VCaP (cell line): ENCODE results near the gene PDCD11.
A peak's percentile ranks its signal among the peaks of the same experiment; 100 is the strongest.
"Not testable (repeated sequence)": the region's sequence is repeated elsewhere in the genome, so short reads cannot be mapped to it uniquely, and the experiment has no call there.

Source experiments
- H3K27ac ChIP-seq: fragments of 450-650 bp; 2 replicates; pipeline ENCODE4 v1.5.1; 2017
- TF ChIP-seq, protein P1 (sequence below): fragments of 450-650 bp; conservative IDR thresholded peaks from 2 replicates; pipeline ENCODE4 v1.5.1; 2017; ENCODE audit warnings: mild to moderate bottlenecking, moderate library complexity

Gene PDCD11, protein sequence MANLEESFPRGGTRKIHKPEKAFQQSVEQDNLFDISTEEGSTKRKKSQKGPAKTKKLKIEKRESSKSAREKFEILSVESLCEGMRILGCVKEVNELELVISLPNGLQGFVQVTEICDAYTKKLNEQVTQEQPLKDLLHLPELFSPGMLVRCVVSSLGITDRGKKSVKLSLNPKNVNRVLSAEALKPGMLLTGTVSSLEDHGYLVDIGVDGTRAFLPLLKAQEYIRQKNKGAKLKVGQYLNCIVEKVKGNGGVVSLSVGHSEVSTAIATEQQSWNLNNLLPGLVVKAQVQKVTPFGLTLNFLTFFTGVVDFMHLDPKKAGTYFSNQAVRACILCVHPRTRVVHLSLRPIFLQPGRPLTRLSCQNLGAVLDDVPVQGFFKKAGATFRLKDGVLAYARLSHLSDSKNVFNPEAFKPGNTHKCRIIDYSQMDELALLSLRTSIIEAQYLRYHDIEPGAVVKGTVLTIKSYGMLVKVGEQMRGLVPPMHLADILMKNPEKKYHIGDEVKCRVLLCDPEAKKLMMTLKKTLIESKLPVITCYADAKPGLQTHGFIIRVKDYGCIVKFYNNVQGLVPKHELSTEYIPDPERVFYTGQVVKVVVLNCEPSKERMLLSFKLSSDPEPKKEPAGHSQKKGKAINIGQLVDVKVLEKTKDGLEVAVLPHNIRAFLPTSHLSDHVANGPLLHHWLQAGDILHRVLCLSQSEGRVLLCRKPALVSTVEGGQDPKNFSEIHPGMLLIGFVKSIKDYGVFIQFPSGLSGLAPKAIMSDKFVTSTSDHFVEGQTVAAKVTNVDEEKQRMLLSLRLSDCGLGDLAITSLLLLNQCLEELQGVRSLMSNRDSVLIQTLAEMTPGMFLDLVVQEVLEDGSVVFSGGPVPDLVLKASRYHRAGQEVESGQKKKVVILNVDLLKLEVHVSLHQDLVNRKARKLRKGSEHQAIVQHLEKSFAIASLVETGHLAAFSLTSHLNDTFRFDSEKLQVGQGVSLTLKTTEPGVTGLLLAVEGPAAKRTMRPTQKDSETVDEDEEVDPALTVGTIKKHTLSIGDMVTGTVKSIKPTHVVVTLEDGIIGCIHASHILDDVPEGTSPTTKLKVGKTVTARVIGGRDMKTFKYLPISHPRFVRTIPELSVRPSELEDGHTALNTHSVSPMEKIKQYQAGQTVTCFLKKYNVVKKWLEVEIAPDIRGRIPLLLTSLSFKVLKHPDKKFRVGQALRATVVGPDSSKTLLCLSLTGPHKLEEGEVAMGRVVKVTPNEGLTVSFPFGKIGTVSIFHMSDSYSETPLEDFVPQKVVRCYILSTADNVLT (N-terminal part only)

DNA sequence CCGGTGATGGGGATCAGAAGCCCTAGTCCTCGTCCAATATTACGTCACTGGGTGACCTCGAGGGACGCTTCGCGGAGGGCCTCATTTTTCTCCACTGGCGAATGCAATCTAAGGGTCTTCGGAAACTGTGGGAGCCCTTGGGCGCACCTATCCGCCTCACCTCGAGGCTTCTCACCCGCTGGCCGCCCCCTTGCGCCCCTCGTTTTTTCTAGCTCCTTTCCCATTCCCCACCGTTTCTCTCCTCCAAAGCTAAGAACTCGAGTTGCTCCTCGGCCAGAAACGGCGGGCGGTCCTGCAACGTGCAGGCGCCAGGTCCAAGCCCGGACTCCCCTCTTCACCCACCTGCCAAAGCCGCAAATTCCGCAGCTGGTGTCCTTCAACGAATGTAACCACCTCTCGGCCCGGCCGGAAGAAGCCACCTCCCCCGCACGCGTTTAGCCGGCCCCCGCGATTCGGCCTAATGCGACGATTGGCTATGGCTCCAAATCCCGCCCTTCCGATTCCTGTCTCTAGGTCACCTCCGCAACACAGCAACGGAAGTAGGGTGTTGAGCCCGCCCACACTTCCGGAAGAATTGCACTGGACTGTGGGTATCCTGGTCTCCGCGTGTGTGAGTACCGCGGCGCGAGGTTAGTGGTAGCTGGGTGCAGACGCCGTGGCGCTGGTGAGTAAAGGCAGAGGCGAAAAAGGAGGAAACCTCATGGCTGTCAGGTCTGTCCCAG, at the start of gene PDCD11, which contains the start of gene ATP5MK:
Gene PDCD11 (plus strand): TSS at position 560 of the 722 bp plus-strand sequence. CDS start 1,801 bp downstream, outside the sequence.
Gene ATP5MK (minus strand): TSS at position 409 of the 722 bp plus-strand sequence. CDS start 4,018 bp downstream, outside the sequence.
- TF ChIP-seq, protein P1, sequence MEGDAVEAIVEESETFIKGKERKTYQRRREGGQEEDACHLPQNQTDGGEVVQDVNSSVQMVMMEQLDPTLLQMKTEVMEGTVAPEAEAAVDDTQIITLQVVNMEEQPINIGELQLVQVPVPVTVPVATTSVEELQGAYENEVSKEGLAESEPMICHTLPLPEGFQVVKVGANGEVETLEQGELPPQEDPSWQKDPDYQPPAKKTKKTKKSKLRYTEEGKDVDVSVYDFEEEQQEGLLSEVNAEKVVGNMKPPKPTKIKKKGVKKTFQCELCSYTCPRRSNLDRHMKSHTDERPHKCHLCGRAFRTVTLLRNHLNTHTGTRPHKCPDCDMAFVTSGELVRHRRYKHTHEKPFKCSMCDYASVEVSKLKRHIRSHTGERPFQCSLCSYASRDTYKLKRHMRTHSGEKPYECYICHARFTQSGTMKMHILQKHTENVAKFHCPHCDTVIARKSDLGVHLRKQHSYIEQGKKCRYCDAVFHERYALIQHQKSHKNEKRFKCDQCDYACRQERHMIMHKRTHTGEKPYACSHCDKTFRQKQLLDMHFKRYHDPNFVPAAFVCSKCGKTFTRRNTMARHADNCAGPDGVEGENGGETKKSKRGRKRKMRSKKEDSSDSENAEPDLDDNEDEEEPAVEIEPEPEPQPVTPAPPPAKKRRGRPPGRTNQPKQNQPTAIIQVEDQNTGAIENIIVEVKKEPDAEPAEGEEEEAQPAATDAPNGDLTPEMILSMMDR = peak; percentile 23; the same call in 1 of the 2 replicates
- peak within 1 kb of the TSS; percentile 83 for H3K27ac ChIP-seq

GRCh38 chr10:103350175-103350516, 46.3 kb upstream of the PDCD11 start:
- H3K27ac ChIP-seq = peak overlapping the region; percentile 81
- TF ChIP-seq, protein P1 = no peak

DNA sequence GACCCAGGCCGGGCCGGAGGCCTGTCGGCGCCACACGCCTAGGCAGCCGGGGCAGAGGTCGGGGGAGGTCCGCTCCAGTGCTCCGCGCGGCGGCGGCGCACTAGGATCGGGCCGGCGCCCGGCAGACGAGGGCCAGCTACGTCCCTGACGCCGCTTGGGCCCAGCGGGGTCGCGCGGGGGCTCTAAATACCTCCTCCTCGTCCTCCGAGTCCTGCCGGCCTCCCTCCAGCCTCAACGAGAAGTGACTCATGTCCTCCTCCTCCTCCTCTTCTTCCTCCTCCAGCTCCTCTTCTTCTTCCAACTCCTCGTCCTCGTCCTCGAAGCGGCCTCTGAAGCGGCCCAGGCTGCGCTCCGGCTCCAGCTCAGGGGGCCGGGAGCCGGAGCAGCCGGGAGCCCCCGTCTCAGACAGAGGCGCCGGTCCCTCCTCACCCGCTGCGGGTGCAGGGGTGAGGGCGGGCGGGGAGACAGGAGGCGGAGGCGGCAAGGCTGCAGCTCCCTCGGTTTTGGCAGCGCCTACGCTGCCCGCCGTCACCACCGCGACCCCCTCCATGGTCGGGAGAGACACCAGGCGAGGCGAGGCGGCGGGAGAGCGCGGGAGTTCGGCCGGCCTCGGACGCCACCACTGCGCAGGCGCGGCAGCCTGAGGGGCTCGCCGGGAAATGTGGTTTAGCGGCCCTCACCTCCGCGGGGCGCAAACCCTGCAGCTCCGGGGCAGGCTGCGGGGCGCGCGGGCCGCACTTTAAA, 45.7 kb upstream of the PDCD11 start, which contains the start of gene PCGF6:
Gene PCGF6 (minus strand): TSS at position 624 of the 744 bp plus-strand sequence. CDS start 74 bp downstream, at position 550.
- TF ChIP-seq, protein P1 = peak; percentile 15; the same call in 1 of the 2 replicates
- peak within 1 kb of the TSS; percentile 81 for H3K27ac ChIP-seq

DNA sequence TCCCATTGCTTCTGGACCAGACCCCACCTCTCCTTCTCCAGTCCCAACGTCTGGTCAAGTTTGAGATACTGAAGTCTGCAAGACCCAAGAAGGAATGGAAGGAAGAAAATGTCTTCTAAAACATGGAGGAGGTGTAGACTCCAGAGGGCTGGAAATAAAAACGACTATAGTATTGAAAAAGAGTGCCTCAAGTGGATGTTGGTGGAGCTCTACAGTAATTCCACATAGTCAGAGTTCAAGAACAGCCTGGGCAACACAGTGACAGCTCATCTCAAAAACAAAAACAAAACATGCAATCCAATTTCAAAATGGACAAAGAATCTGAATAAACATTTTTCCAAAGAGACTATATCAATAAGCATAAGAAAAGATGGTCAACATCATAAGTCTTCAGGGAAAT, 43.1 kb upstream of the PDCD11 start:
- TF ChIP-seq, protein P1 = no peak

DNA sequence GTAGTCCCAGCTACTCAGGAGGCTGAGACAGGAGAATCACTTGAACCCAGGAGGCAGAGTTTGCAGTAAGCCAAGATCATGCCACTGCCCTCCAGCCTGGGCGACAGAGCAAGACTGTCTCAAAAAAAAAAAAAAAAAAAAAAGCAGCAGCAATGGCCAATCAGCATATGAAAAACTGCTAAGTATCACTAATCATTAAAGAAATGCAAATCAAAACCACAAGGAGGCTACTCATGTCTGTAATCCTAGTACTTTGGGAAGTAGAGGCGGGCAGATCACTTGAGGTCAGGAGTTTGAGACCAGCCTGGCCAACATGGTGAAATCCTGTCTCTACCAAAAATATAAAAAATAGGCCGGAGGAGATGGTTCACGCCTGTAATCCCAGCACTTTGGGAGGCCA, 41.9 kb upstream of the PDCD11 start:
- H3K27ac ChIP-seq = not testable (repeated sequence)

More for the DNA sequence above, 43.1 kb upstream of the PDCD11 start:
- no peak overlapping the region for H3K27ac ChIP-seq

GRCh38 chr10:103355906-103356599, 40.4 kb upstream of the PDCD11 start:
- H3K27ac ChIP-seq = no peak overlapping the region
- TF ChIP-seq, protein P1 = no peak

DNA sequence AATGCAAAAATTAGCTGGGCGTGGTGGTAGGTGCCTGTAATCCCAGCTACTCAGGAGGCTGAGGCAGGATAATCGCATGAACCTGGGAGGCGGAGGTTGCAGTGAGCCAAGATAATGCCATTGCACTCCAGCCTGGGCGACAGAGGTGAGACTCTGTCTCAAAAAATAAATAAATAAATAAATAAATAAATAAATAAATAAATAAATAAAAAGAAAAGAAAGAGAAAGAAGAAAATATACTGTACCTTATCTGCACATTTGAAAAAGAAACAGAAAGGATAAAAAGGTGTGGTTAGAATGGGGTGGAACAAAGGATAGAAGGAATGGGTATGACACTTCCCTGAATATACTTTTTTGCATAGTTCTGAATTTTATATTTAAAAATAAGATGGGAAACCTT, 36.9 kb upstream of the PDCD11 start:
- H3K27ac ChIP-seq = not testable (repeated sequence)

DNA sequence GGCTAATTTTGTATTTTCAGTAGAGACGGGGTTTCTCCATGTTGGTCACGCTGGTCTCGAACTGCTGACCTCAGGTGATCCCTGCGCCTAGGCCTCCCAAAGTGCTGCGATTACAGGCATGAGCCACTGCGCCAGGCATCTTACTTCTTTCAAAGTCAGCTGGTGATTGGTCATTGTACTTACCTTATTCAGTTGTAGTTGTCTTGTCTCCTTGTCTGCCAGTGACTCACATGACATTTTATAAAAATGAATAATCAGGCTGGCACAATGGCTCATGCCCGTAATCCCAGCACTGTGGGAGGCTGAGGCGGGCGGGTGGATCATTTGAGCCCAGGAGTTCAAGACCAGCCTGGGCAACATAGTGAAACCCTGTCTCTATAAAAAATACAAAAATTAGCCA, 35.6 kb upstream of the PDCD11 start:
- not testable (repeated sequence) for H3K27ac ChIP-seq
